Measurements from ENCODE around the gene PNPLA5. TPM values are rescaled to one million over a fixed set of nuclear protein-coding genes. Genes with fewer than 3 reads are reported as not detected.
A peak's percentile ranks its signal among the peaks of the same experiment; 100 is the strongest.
"Not testable (repeated sequence)": the region's sequence is repeated elsewhere in the genome, so short reads cannot be mapped to it uniquely, and the experiment has no call there.

PNPLA5 gene
- total and polyA plus RNA-seq, 8 donors, result not detected

DNA sequence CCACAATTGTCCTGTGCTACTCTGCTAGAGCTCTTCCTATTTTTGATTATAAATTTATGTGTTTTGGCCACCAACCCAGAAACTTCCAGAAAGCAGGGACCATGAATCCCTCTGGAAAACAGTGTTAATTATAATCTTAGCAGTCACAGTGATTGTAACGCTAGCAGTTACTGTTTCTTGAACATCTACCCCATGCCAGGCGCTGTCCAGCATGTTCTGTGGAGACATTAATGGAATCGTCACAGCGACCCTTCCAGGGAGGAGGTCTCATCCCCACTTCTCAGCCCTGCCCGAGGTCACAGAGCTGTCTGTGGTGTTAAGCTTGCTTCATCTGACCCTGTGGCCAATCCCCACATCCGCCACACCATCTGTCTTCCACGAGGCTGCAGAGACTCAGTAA is 13.9 kb upstream of the PNPLA5 start:
- Histone ChIP-seq H3K36me3 (no peaks in the 10 kb centered on the region), H3K27ac (no peak overlapping the region), H3K4me1 (no peaks in the 10 kb centered on the region), H3K4me3 (no peak overlapping the region), H3K9me3 (no peaks in the 10 kb centered on the region), H3K27me3 (no peaks in the 10 kb centered on the region)
- DNase-seq, result no peak
- ATAC-seq, result no peak
- TF ChIP-seq, protein P1, sequence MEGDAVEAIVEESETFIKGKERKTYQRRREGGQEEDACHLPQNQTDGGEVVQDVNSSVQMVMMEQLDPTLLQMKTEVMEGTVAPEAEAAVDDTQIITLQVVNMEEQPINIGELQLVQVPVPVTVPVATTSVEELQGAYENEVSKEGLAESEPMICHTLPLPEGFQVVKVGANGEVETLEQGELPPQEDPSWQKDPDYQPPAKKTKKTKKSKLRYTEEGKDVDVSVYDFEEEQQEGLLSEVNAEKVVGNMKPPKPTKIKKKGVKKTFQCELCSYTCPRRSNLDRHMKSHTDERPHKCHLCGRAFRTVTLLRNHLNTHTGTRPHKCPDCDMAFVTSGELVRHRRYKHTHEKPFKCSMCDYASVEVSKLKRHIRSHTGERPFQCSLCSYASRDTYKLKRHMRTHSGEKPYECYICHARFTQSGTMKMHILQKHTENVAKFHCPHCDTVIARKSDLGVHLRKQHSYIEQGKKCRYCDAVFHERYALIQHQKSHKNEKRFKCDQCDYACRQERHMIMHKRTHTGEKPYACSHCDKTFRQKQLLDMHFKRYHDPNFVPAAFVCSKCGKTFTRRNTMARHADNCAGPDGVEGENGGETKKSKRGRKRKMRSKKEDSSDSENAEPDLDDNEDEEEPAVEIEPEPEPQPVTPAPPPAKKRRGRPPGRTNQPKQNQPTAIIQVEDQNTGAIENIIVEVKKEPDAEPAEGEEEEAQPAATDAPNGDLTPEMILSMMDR (IDR thresholded peaks at IDR 0.05), result no peak
- intact Hi-C loops (cut with DNase I), result no loop called here
- 33 to 42% methylated on average over 7 of the region's 7 CpGs for WGBS, 2 donors
- FAIRE-seq, result no peak

DNA sequence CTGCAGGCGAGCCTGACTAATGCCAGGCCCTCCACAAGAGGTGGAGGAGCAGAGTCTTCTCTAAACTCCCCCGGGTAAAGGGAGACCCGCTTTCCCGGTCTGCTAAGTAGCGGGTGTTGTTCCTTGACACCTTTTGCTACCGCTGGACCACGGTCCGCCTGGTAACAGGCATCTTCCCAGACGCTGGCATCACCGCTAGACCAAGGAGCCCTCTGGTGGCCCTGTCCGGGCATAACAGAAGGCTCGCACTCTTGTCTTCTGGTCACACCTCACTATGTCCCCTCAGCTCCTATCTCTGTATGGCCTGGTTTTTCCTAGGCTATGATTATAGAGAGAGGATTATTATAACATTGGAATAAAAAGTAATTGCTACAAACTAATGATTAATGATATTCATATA is 12.6 kb upstream of the PNPLA5 start:
- intact Hi-C loops (cut with DNase I); H3K27me3 ChIP-seq; H3K4me1 ChIP-seq; H3K27ac ChIP-seq; FAIRE-seq; H3K9me3 ChIP-seq; H3K4me3 ChIP-seq; H3K36me3 ChIP-seq; ATAC-seq: not testable (repeated sequence)
- WGBS, 2 donors, result 26 to 36% methylated on average over 11 to 12 of the region's 12 CpGs
- peak in 2 of 6 donors; percentile 25 to 37 for DNase-seq

DNA sequence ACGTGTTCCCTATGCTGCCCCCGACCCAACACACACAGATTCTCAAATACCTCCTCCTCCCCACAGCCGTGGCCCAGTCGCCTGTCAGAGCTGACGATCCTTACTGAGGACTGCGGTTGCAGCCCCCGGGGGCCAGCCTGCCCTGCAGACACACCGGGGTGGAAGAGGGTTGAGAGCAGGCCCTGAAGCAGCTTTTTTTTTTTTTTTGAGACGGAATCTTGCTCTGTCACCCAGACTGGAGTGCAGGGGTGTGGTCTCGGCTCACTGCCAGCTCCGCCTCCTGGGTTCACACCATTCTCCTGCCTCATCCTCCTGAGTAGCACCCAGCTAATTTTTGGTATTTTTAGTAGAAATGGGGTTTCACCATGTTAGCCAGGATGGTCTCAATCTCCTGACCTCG is 11.2 kb upstream of the PNPLA5 start:
- DNase-seq; intact Hi-C loops (cut with DNase I); H3K4me1 ChIP-seq; H3K27ac ChIP-seq; FAIRE-seq; H3K9me3 ChIP-seq; H3K36me3 ChIP-seq; H3K27me3 ChIP-seq; H3K4me3 ChIP-seq; ATAC-seq: not testable (repeated sequence)
- 59 to 75% methylated on average over 11 to 12 of the region's 12 CpGs for WGBS, 2 donors

DNA sequence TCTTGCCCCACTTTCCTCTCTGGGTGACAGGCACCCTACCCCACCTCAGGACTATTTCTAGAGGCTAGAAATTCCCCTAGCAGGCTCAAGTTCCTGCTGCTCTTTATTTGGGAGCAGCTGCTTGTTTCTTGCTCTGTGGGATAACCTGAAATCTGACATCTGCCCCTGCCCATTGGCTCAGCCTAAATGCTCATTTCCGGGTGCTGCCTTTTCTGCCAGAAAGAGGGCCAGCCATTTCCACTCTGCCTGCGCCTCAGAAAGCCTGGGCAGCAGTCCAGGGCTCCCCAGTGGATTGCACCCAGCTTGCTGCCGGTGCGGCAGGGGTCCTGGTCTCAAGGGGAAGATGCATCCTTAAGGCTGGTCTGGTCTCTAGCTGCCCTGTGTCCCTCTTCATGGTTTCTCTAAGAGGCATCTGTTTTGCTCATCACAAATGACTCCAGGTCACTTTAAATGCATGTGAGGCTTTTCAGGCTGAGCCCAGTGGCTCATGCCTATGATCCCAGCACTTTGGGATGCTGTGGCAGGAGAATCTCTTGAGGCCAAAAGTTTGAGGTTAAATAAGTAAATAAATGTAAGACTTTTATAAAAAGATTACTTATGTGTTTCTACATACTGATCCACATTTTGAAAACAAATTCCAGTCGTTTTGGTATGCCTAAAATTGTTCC is 10.3 kb upstream of the PNPLA5 start:
- no peaks in the 10 kb centered on the region for H3K9me3 ChIP-seq
- H3K36me3 ChIP-seq, result no peaks in the 10 kb centered on the region
- DNase-seq (no peak), ATAC-seq (no peak), FAIRE-seq (no peak)
- WGBS, 2 donors, result 33 to 56% methylated on average over 5 of the region's 5 CpGs
- no peaks in the 10 kb centered on the region for H3K4me1 ChIP-seq
- H3K27ac ChIP-seq, result no peak overlapping the region
- no peaks in the 10 kb centered on the region for H3K27me3 ChIP-seq
- TF ChIP-seq, protein P1 (IDR thresholded peaks at IDR 0.05), result no peak
- no peak overlapping the region for H3K4me3 ChIP-seq
- intact Hi-C loops (cut with DNase I), result no loop called here

DNA sequence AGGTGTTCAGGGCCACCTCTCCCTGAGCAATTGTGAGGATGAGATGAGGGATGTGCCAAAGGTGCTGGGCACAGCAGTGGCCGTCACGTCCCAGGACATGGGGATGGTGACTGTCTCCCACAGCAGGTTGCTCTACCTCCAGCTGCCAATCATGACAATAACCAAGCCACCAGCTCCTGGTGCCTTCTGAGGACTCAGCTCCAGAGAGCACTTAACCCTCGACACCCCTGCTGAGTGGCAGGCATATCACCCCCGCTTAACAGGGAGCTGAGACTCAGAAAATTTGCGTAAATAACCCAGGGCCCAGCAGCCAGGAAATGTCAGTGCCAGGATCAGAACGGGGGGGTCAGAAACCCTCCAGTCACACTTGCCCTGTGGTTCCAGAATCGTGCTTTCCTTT is 8.4 kb upstream of the PNPLA5 start:
- ATAC-seq (no peak), FAIRE-seq (no peak), DNase-seq (no peak)
- H3K27ac ChIP-seq, result no peak overlapping the region
- no peaks in the 10 kb centered on the region for H3K27me3 ChIP-seq
- 35 to 53% methylated on average over 7 of the region's 7 CpGs for WGBS, 2 donors
- no peaks in the 10 kb centered on the region for H3K36me3 ChIP-seq
- TF ChIP-seq, protein P1 (IDR thresholded peaks at IDR 0.05), result no peak
- H3K9me3 ChIP-seq, result no peaks in the 10 kb centered on the region
- no peaks in the 10 kb centered on the region for H3K4me1 ChIP-seq
- intact Hi-C loops (cut with DNase I), result no loop called here
- H3K4me3 ChIP-seq, result no peak overlapping the region

DNA sequence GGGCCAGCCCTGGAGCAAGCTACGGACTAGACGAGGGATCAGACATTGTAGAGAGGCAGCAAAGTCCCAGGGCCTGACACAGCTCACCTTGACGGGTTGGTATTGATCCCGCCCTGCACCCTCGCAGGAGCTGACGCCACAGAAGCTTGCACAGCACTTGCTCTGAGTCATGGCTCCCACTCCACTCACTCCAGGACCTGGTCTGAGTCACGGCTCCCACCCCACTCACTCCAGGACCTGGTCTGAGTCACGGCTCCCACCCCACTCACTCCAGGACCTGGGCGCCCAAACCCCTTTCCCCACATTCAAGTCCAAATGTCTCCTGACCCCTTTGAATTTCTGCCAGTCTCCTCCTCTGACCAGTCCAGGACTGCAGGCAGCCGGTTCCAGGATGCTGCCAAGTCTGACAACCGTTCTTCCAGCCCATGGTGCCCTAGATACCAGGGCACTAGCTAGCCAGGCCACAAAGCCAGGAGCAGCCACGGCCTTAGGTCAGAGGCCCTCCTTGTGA is 6.0 kb upstream of the PNPLA5 start:
- FAIRE-seq, result no peak
- peak in 2 of 4 donors; percentile 30 to 49 for ATAC-seq
- intact Hi-C loops (cut with DNase I), result no loop called here

More for the DNA sequence above, 6.0 kb upstream of the PNPLA5 start:
- TF ChIP-seq, protein P1 (IDR thresholded peaks at IDR 0.05), result no peak
- Histone ChIP-seq H3K27me3 (no peaks in the 10 kb centered on the region), H3K4me3 (no peak overlapping the region), H3K4me1 (no peaks in the 10 kb centered on the region), H3K27ac (no peak overlapping the region), H3K9me3 (no peaks in the 10 kb centered on the region), H3K36me3 (no peaks in the 10 kb centered on the region)
- DNase-seq, result peak in 1 of 6 donors; percentile 23
- 25 to 27% methylated on average over 12 of the region's 12 CpGs for WGBS, 2 donors

Measured in pancreas (tissue), 10 donors.